ENCODE data around the gene MAPKAP1.
"Not testable (repeated sequence)": the region's sequence is repeated elsewhere in the genome, so short reads cannot be mapped to it uniquely, and the experiment has no call there.

MAPKAP1 gene

GRCh38 chr9:125405938-125406809 is 300.8 kb downstream of the MAPKAP1 start:
- DNase-seq: no peak

- DNase-seq: no peak
Observed at GRCh38 chr9:125404733-125405132, 302.3 kb downstream of the MAPKAP1 start.

DNA sequence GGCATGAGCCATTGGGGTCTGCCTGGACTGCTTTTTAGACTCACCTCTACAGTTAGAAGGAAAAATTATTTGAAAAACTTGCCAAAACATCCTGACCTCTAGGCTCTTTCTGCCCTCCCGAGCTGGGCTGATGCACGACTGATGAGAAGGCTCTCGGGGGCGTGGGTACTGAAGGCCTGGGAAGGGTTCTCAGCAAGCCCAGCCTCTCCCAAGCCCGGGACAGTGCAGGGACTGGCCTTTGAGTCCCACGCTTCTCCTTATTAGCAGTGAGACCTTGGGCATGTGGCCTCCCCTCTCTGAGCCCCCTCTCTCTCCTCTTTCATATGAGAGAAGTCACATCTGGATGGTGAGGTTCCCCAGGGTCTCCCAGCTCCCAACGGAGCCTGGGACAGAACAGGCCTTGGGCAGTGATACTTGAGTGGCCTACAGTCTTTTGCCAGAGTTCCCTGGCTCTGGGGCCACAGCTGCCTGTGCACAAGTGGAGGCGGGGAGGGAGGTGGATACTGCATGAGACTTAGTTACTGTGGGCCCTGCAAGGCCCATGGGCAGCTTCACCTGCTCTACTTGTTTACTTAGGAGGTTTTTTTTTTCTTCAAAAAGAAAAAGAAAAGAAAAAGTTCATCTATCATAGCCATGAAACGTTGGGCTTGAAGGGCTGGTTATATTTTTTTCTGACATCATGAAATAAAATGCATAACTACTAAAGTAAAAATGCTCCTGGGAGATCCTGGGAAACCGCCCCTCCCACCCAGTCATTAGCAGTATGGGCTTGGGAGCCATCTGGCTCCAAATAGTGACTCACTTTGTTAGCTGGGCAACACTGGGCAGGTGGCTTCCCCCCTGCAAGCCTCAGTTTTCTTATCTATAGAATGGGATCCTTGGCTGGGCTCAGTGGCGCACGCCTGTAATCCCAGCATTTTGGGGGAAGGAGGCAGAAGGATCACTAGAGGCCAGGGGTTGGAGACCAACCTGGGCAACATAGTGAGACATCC is 306.0 kb downstream of the MAPKAP1 start:
- no peak for DNase-seq

- not testable (repeated sequence) for DNase-seq
Observed at GRCh38 chr9:125400232-125400631, 306.8 kb downstream of the MAPKAP1 start.

GRCh38 chr9:125399666-125400065 is 307.3 kb downstream of the MAPKAP1 start:
- no peak for DNase-seq

- DNase-seq: no peak
Observed at GRCh38 chr9:125399165-125399564, 307.8 kb downstream of the MAPKAP1 start.

DNA sequence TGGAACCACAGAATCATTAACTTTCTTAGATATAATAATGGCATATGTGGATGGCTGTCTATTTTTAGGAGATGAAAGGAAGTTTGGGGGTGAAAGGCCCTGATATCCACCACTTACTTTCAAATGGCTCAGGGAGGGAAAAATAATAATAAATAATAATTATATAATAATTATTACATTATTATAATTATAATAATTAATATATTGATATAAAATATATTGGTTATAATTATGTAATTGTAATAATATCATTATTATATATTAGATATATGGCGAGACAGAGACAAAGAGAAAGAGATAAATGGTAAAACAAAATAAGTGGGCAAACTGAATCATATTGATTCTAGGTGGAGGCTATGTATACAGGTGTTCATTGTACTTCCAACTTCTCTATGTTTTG is 308.8 kb downstream of the MAPKAP1 start:
- DNase-seq: no peak

DNA sequence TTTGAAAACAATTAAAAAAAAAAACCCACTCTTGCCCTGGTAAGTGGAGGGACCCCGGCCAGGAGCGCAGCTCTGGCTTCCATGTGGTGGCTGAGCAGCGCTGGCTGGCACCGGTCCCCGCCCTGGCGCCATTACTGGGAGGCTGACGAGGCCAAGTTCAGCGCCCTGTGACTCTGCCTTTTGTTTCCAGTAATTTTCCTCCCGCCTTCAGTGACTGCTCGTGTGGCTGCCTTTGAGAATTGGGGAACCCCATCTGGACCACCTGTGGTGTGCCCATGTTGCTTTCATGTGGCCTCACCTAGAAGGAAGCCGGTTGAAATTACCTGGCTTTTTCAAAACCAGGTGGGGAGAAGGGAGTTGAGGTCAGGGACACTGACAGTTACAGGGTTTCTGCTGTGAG is 309.3 kb downstream of the MAPKAP1 start:
- DNase-seq: no peak

GRCh38 chr9:125396799-125397198 is 310.2 kb downstream of the MAPKAP1 start:
- no peak for DNase-seq

GRCh38 chr9:125393426-125393825 is 313.6 kb downstream of the MAPKAP1 start:
- no peak for DNase-seq

GRCh38 chr9:125391704-125392103 is 315.3 kb downstream of the MAPKAP1 start:
- DNase-seq: no peak

GRCh38 chr9:125388978-125389377 is 318.0 kb downstream of the MAPKAP1 start:
- DNase-seq: no peak

- DNase-seq: no peak
Observed at GRCh38 chr9:125387861-125388524, 319.0 kb downstream of the MAPKAP1 start.

Data from activated CD4-positive, alpha-beta T cell treated with anti-CD3 and anti-CD28 coated beads for 48 hours (primary cell).